Stimulated activated CD4-positive, alpha-beta T cell treated with anti-CD3 and anti-CD28 coated beads, TNF-alpha, amount 100 ng/mL, for 48 hours (primary cell): ENCODE results near the gene RAD51B.

Experiments
- DNase-seq, 3 donors: peaks; one replicate each; pipeline ENCODE4 v3.0.0-alpha.2; 2020; ENCODE audit warnings: low read depth in 3 of 3

The RAD51B gene

GRCh38 chr14:68569970-68570409 lies 750.4 kb downstream of the RAD51B start:
- DNase-seq = no peak

- no peak for DNase-seq
These were observed 751.6 kb downstream of the RAD51B start for GRCh38 chr14:68571114-68571591.

GRCh38 chr14:68571928-68572525 lies 752.4 kb downstream of the RAD51B start:
- DNase-seq = no peak

GRCh38 chr14:68573126-68573525 lies 753.5 kb downstream of the RAD51B start:
- DNase-seq = no peak

- DNase-seq = no peak
These were observed 754.1 kb downstream of the RAD51B start for GRCh38 chr14:68573722-68574121.

- no peak for DNase-seq
These were observed 754.9 kb downstream of the RAD51B start for GRCh38 chr14:68574461-68574860.

- no peak for DNase-seq
These were observed 755.3 kb downstream of the RAD51B start for GRCh38 chr14:68574906-68575305.

GRCh38 chr14:68575426-68575825 lies 755.8 kb downstream of the RAD51B start:
- no peak for DNase-seq

GRCh38 chr14:68576031-68576430 lies 756.5 kb downstream of the RAD51B start:
- DNase-seq = no peak

GRCh38 chr14:68576496-68577244 lies 757.1 kb downstream of the RAD51B start:
- no peak for DNase-seq

- no peak for DNase-seq
These were observed 758.4 kb downstream of the RAD51B start for GRCh38 chr14:68577802-68578541.

- no peak for DNase-seq
These were observed 759.0 kb downstream of the RAD51B start for GRCh38 chr14:68578597-68578996.

- no peak for DNase-seq
These were observed 760.6 kb downstream of the RAD51B start for GRCh38 chr14:68580096-68580645.

GRCh38 chr14:68580671-68581070 lies 761.1 kb downstream of the RAD51B start:
- no peak for DNase-seq

- no peak for DNase-seq
These were observed 764.1 kb downstream of the RAD51B start for GRCh38 chr14:68583548-68584280.

GRCh38 chr14:68584786-68585185 lies 765.2 kb downstream of the RAD51B start:
- no peak for DNase-seq

GRCh38 chr14:68585690-68586089 lies 766.1 kb downstream of the RAD51B start:
- no peak for DNase-seq

GRCh38 chr14:68586896-68587751 lies 767.5 kb downstream of the RAD51B start:
- no peak for DNase-seq

GRCh38 chr14:68587931-68588330 lies 768.4 kb downstream of the RAD51B start:
- no peak for DNase-seq

GRCh38 chr14:68589447-68590200 lies 770.0 kb downstream of the RAD51B start:
- no peak for DNase-seq
